ENCODE data around the gene LMO3. TPM values are rescaled to one million over a fixed set of nuclear protein-coding genes. Genes with fewer than 3 reads are reported as not detected.
"Not testable (repeated sequence)": the region's sequence is repeated elsewhere in the genome, so short reads cannot be mapped to it uniquely, and the experiment has no call there.

Gene LMO3
- total RNA-seq, 1 donor from 2014 or later = 170 TPM

DNA sequence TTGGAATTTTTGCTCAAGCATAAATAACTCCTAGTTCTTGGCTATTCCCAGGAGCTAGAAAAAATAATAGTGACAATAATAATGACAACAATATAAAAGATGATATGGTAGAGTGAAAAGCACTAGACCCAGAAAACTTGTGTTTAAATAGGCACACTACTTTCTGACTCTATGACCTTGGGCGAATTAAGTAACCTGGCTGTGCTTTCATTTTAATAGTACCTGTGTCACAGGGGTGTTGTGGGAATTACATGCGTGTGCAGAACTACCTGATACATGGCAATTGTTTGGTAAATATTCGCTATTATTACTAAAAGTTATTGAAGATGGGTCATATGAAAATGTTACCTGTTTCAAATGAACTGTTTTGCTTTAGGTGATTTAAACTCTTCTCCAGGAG lies 60.1 kb downstream of the LMO3 start:
- DNase-seq (no peak), ATAC-seq (no peak)
- H3K9me3 ChIP-seq = no peaks in the 10 kb centered on the region
- H3K36me3 ChIP-seq = no peaks in the 10 kb centered on the region
- H3K27ac ChIP-seq = no peak overlapping the region
- intact Hi-C loops (cut with DNase I) = no loop called here
- H3K4me1 ChIP-seq = no peaks in the 10 kb centered on the region
- H3K27me3 ChIP-seq = no peaks in the 10 kb centered on the region
- TF ChIP-seq, protein P1, sequence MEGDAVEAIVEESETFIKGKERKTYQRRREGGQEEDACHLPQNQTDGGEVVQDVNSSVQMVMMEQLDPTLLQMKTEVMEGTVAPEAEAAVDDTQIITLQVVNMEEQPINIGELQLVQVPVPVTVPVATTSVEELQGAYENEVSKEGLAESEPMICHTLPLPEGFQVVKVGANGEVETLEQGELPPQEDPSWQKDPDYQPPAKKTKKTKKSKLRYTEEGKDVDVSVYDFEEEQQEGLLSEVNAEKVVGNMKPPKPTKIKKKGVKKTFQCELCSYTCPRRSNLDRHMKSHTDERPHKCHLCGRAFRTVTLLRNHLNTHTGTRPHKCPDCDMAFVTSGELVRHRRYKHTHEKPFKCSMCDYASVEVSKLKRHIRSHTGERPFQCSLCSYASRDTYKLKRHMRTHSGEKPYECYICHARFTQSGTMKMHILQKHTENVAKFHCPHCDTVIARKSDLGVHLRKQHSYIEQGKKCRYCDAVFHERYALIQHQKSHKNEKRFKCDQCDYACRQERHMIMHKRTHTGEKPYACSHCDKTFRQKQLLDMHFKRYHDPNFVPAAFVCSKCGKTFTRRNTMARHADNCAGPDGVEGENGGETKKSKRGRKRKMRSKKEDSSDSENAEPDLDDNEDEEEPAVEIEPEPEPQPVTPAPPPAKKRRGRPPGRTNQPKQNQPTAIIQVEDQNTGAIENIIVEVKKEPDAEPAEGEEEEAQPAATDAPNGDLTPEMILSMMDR (IDR thresholded peaks at IDR 0.05) = no peak
- H3K4me3 ChIP-seq = no peak overlapping the region

DNA sequence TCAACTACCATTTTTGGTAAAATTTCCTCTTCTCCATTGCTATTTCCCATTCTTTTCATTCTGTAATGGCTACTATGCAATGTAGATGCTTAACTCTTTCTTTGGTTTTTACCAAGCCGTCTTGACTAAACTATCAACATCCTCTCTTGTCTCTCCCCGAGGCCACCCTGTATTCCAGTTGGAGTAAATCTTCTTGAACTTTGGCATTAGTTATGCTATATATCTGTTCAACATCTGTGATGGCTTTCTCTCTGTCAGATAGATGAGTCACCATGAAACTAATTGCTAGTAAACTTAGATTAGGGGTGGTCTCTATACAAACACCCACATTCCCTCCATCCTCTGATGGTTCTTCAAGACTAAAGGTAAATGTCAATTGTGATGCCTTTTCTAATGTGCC lies 63.4 kb downstream of the LMO3 start:
- no peak overlapping the region for H3K27ac ChIP-seq
- no peak for DNase-seq
- H3K36me3 ChIP-seq = no peaks in the 10 kb centered on the region
- ATAC-seq = no peak
- intact Hi-C loops (cut with DNase I) = no loop called here
- H3K4me1 ChIP-seq = no peaks in the 10 kb centered on the region
- no peak overlapping the region for H3K4me3 ChIP-seq
- H3K9me3 ChIP-seq = no peaks in the 10 kb centered on the region
- TF ChIP-seq, protein P1 (IDR thresholded peaks at IDR 0.05) = no peak
- no peaks in the 10 kb centered on the region for H3K27me3 ChIP-seq

DNA sequence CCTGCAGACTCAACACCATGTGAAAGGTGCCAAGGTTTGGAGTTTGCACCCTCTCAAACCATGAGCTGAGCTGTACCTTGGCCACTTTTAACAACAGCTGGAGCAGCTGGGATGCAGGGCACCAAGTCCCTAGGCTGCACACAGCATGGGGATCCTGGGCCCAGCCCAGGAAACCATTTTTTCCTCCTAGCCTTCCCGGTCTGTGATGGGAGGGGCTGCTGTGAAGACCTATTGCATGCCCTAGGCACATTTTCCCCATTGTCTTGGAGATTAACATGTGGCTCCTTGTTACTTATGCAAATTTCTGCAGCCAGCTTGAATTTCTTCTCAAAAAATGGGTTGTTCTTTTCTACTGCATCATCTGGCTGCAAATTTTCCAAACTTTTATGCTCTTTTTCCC lies 68.3 kb downstream of the LMO3 start:
- ATAC-seq; H3K4me3 ChIP-seq; H3K27ac ChIP-seq; H3K9me3 ChIP-seq; intact Hi-C loops (cut with DNase I); H3K36me3 ChIP-seq; H3K27me3 ChIP-seq; DNase-seq; H3K4me1 ChIP-seq: not testable (repeated sequence)

DNA sequence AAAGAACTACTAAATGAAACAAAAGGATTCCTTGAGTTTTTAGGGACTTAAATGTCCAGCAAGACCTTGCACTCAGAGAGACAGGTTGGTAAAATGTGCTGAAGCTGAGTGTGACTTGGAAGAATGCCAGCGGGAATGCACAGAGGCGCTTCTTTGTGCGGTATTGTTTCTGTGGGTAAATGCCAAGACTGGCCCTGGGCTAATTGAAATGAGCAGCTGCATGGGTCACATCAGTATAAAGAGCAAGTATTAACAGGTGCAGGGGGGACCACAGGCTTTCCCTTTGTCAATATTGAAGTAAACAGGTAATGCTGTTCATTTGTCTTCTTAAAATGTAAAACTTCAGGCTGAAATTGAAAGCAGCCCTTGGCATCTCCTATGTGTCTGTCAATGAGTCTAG lies 74.3 kb downstream of the LMO3 start:
- no peaks in the 10 kb centered on the region for H3K4me1 ChIP-seq
- no peaks in the 10 kb centered on the region for H3K27me3 ChIP-seq
- no peak for ATAC-seq
- TF ChIP-seq, protein P1 (IDR thresholded peaks at IDR 0.05) = no peak
- H3K4me3 ChIP-seq = no peak overlapping the region
- no peaks in the 10 kb centered on the region for H3K36me3 ChIP-seq
- H3K9me3 ChIP-seq = no peaks in the 10 kb centered on the region
- no peak for DNase-seq
- intact Hi-C loops (cut with DNase I) = no loop called here
- no peak overlapping the region for H3K27ac ChIP-seq

DNA sequence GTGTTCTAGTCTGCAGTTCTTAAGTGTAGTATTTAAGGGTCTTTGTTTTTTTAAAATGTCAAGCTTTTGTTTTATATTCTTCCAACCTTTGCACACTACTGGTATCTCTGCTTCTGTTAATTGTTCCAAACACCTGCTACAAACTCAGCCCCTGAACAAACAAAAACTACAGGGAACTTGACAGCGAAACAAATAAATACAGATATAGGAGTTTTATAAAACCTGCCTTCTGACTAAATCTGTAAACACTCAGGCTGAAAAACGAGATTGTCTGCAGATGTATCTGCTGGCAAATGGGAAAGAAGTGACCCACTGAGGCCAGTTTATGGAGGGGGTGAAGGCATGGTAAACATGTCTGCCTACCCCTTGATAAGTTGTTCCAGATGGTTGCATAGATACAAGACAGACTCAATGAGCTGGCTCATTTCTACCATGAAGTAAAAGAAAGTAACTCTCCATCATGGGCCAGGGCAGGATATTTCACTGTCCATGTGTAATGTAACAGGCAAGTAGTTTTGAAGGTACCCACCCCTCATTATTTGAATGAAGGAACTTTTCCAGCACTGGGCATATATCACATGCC lies 75.6 kb downstream of the LMO3 start:
- no peaks in the 10 kb centered on the region for H3K27me3 ChIP-seq
- H3K9me3 ChIP-seq = no peaks in the 10 kb centered on the region
- no peak overlapping the region for H3K27ac ChIP-seq
- ATAC-seq = no peak
- no peak for DNase-seq
- H3K4me3 ChIP-seq = no peak overlapping the region
- H3K4me1 ChIP-seq = no peaks in the 10 kb centered on the region
- no peaks in the 10 kb centered on the region for H3K36me3 ChIP-seq
- intact Hi-C loops (cut with DNase I) = no loop called here
- TF ChIP-seq, protein P1 (IDR thresholded peaks at IDR 0.05) = no peak

DNA sequence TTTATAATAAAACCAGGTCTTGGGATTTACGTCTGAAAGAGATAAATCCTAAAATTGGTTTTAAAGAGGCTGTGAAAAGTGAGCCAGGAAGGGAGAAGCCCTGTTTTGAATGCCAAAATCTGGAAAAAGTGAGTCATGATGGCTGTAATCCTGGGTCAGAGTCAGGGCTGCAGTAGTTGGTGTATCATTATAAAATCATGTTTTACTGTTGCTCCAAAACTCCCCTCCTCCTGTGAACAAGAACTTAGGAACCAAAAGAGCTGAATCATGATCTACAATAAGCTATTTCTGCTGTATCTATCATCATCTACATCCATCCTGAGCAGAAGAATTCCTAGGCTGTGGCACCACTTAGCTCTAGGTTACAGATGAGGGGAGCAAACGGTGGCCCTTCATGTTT lies 79.3 kb downstream of the LMO3 start:
- H3K4me1 ChIP-seq = no peaks in the 10 kb centered on the region
- H3K4me3 ChIP-seq = no peak overlapping the region
- no peaks in the 10 kb centered on the region for H3K36me3 ChIP-seq
- intact Hi-C loops (cut with DNase I) = no loop called here
- ATAC-seq = no peak
- no peak for DNase-seq
- H3K27me3 ChIP-seq = no peaks in the 10 kb centered on the region
- TF ChIP-seq, protein P1 (IDR thresholded peaks at IDR 0.05) = no peak
- no peaks in the 10 kb centered on the region for H3K9me3 ChIP-seq
- H3K27ac ChIP-seq = no peak overlapping the region

Measured in upper lobe of right lung (tissue), 1 donor.